Measurements from ENCODE around the gene TBC1D1. TPM values are rescaled to one million over a fixed set of nuclear protein-coding genes. Genes with fewer than 3 reads are reported as not detected.

Gene TBC1D1
- total RNA-seq, 1 donor from 2014 or later, result 56.5 TPM

- H3K27ac ChIP-seq, result no peak overlapping the region
- intact Hi-C loops (cut with DNase I), result no loop called here
- DNase-seq (no peak), ATAC-seq (no peak)
- no peaks in the 10 kb centered on the region for H3K27me3 ChIP-seq (ENCODE audit: low read depth)
- H3K4me3 ChIP-seq, result no peak overlapping the region
- H3K4me1 ChIP-seq, result no peaks in the 10 kb centered on the region
- no peak for TF ChIP-seq CTCF (IDR thresholded peaks at IDR 0.05)
- no peaks in the 10 kb centered on the region for H3K9me3 ChIP-seq
- H3K36me3 ChIP-seq, result peaks cover 20% of the 10 kb centered on the region
These were observed 146.7 kb downstream of the TBC1D1 start for GRCh38 chr4:38037612-38038011.

- intact Hi-C loops (cut with DNase I), result no loop called here
- no peak for TF ChIP-seq CTCF (IDR thresholded peaks at IDR 0.05)
- no peak overlapping the region for H3K4me3 ChIP-seq
- no peaks in the 10 kb centered on the region for H3K9me3 ChIP-seq
- peak in 1 of 2 donors; percentile 48 for ATAC-seq
- H3K4me1 ChIP-seq, result no peaks in the 10 kb centered on the region
- H3K27ac ChIP-seq, result no peak overlapping the region
- H3K27me3 ChIP-seq (ENCODE audit: low read depth), result no peaks in the 10 kb centered on the region
- DNase-seq, result no peak
- peaks cover 40% of the 10 kb centered on the region for H3K36me3 ChIP-seq
These were observed 149.7 kb downstream of the TBC1D1 start for GRCh38 chr4:38040619-38041018.

- Histone ChIP-seq H3K27me3 (ENCODE audit: low read depth) (no peaks in the 10 kb centered on the region), H3K9me3 (no peaks in the 10 kb centered on the region), H3K27ac (no peak overlapping the region), H3K4me3 (no peak overlapping the region), H3K36me3 (peaks cover 44% of the 10 kb centered on the region), H3K4me1 (no peaks in the 10 kb centered on the region)
- intact Hi-C loops (cut with DNase I), result no loop called here
- no peak for TF ChIP-seq CTCF (IDR thresholded peaks at IDR 0.05)
- DNase-seq (no peak), ATAC-seq (no peak)
These were observed 153.2 kb downstream of the TBC1D1 start for GRCh38 chr4:38044060-38044459.

- Histone ChIP-seq H3K9me3 (no peaks in the 10 kb centered on the region), H3K27me3 (ENCODE audit: low read depth) (no peaks in the 10 kb centered on the region), H3K36me3 (peaks cover 56% of the 10 kb centered on the region), H3K27ac (no peak overlapping the region), H3K4me1 (no peaks in the 10 kb centered on the region), H3K4me3 (no peak overlapping the region)
- ATAC-seq, result no peak
- no peak for TF ChIP-seq CTCF (IDR thresholded peaks at IDR 0.05)
- no peak for DNase-seq
- intact Hi-C loops (cut with DNase I), result no loop called here
These were observed 154.6 kb downstream of the TBC1D1 start for GRCh38 chr4:38045289-38045988.

GRCh38 chr4:38046727-38047489 lies 156.0 kb downstream of the TBC1D1 start:
- ATAC-seq (no peak), DNase-seq (no peak)
- intact Hi-C loops (cut with DNase I), result no loop called here
- Histone ChIP-seq H3K4me1 (no peaks in the 10 kb centered on the region), H3K27ac (no peak overlapping the region), H3K4me3 (no peak overlapping the region), H3K9me3 (no peaks in the 10 kb centered on the region), H3K36me3 (peaks cover 60% of the 10 kb centered on the region), H3K27me3 (ENCODE audit: low read depth) (no peaks in the 10 kb centered on the region)
- TF ChIP-seq CTCF (IDR thresholded peaks at IDR 0.05), result no peak

Data from lower lobe of right lung (tissue), 2 donors.